Stimulated activated CD8-positive, alpha-beta memory T cell treated with anti-CD3 and anti-CD28 coated beads, Interleukin-2, amount 100 ng/mL, for 1 hour (primary cell): ENCODE data around the gene QTRT2.

Source experiments
- DNase-seq, 2 donors: peaks; one replicate each; pipeline ENCODE4 v3.0.0-alpha.2; 2020; ENCODE audit warnings: low read depth in 2 of 2

QTRT2 gene

DNA sequence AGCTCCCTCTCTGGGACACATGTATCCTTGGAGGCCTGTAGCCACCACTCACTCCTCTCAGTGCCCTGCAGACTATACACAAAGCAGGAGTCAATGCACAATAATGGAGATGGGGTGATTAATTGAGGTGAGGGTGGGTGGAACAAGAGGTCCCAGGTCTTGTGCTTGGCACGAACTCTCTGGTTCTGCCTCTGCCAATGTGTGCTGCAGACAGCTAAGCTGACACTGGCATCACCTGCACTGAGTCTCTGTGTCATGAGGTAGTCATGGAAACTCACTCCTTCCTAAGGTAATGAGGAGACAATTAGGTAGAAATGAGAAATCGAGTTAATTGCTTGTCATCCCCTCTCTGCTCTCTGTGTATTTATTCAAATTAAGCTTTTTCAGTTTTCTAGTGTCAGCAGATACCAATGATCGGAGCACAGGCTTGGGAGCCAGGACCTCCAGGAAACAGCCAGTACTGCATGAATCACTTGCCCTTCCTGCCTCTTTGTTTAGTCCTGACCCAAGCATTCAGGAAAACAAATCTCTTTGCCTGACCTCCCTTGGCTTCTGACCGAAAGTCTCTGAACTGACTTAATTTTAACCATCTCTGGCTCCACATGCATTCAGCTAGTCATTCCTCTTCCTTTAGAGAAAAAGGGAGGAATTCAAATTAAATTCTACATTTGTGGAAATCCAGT is 65.6 kb downstream of the QTRT2 start:
- no peak for DNase-seq

DNA sequence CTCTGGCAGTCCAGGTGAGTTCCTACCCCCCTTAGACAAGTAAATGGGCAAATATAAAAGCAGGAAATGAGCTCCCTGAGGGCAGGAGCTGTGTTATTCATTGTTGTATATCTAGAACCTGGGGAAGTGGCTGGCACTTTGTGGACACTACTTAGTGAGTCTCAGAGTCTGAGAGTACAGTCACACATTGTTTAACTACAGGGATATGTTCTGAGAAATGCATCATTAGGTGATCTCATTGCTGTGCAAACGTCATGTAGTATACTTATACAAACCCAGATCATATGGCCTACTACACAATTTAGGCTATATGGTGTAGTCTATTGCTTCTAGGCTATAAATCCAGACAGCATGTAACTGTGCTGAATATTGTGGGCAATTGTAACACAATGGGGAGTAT is 69.9 kb downstream of the QTRT2 start:
- DNase-seq: no peak

DNA sequence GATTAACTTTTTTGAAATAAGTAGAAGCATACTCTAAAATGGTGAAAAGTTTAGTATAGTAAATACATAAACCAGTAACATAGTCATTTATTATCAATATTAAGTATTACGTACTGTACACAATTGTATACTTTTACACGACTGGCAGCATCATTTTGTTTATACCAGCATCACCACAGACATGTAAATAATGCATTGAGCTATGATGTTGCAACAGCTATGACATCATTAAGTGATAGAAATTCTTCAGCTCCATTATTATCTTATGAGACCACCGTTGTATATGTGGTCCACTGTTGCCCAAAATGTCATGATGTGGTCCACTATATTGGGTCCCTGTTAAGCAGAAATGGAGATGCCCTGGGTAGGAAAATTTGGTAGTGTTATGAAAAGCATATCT is 71.0 kb downstream of the QTRT2 start:
- DNase-seq: no peak

DNA sequence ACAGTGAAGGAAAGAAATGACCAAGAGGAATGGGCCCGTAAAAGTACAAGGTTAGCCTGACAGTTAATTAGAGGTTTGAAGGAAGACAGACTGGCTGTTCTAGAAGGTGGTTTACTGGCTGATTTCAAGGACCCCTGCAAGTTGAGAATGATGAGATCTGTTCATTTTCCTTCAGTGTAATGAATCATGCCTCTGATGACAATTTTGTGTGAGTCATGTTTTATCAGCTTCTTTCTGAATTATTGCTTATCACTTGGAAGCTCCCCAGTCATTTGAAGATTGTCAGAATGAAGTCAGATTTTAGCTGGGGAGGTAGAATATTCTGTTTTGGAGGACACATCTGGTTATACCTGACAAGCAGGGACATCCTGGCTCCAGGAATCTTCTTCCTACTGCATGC is 71.7 kb downstream of the QTRT2 start:
- DNase-seq: no peak

DNA sequence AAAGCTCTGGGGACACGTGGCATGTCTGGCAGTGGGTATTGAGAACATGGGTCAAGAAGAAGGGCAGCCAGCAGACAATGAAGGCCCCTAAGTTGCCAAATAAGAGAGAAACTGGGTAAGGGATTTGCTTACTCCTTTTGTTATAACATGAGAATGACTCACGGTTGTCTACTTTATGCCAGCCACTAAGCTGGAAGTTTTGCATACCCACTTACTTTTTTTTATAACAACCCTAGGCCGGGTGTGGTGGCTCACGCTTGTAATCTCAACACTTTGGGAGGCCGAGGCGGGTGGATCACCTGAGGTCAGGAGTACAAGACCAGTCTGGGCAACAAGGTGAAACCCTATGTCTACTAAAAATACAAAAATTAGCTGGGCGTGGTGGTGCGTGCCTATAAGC is 72.3 kb downstream of the QTRT2 start:
- DNase-seq: no peak

DNA sequence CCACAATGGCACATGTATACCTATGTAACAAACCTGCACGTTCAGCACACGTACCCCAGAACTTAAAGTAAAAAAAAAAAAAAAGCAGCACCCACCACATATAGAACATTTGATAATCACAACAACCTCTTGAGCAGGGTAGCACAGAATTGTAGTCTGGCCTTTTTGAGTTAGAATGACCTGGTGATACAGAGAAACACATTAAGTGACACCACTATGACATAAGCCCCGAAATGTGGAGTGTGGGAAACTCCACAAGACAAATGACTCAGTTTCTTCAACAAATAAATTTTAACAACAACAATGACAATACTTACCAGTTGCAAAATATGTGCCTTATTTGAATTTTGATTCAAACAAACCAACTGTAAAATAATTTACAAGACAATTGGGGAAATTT is 76.0 kb downstream of the QTRT2 start:
- no peak for DNase-seq

DNA sequence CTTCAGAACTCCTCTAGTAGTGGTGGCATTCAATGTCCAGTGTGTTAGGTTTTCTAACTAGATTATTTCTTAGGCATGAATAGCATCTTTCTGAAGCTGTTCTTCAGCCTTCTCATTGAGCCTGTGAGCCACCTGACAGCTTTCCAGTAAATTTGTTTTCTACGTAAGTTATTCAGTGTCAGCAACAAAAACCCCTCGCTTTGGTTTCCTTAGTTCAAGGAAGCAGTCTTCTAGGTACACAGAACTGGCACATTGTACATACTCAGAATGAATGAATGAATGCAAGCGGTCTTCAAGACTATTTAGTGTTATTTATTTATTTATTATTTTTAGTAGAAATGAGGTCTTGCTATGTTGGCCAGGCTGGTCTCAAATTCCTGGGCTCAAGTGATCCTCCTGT is 77.4 kb downstream of the QTRT2 start:
- DNase-seq: no peak
